GM23248 (cell line): Measurements from ENCODE around the gene GFRA1.

Experiments used
- EZH2 ChIP-seq: fragments of 200-600 bp; sonication (generic); IDR thresholded peaks from 2 replicates; pipeline ENCODE4 v1.6.1; 2018; ENCODE audit warnings: antibody characterized with exemption, mild to moderate bottlenecking; ENCODE audit not compliant: insufficient read depth, poor library complexity, severe bottlenecking
- EZH2phosphoT487 ChIP-seq: fragments of 200-600 bp; sonication (generic); IDR thresholded peaks from 2 replicates; pipeline ENCODE4 v1.6.1; 2018; ENCODE audit warnings: antibody characterized with exemption, moderate library complexity, mild to moderate bottlenecking, low read depth; ENCODE audit not compliant: insufficient read depth

DNA sequence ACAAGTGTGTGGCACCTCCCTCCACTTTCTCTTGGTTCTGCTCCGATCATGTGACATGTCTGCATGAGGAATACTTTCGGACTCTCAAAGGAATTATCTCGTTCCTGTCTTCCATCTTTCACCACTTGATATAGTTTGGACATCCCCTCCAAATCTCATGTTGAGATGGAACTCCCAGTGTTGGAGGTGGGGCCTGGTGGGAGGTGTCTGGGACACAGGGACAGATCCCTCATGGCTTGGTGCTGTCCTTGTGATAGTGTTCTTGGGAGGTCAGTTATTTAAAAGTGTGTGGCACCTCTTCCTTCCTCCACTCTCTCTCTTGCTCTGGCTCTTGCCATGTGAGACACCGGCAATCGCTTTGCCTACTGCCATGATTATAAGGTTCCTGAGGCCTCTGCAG, 166.4 kb downstream of the GFRA1 start:
- no peak for TF ChIP-seq EZH2
- TF ChIP-seq EZH2phosphoT487: no peak
